Hematopoietic multipotent progenitor cell treated with erythropoietin and hydrocortisone succinate and interleukin-3 and kit ligand, for 15 days (in vitro differentiated cells): ENCODE data around the gene ANKRD28.
"Not testable (repeated sequence)": the region's sequence is repeated elsewhere in the genome, so short reads cannot be mapped to it uniquely, and the experiment has no call there.

Source experiments
- DNase-seq: peaks from one replicate; pipeline ENCODE4 v3.0.0-alpha.2; 2015; ENCODE audit warnings: low spot score

ANKRD28 gene

DNA sequence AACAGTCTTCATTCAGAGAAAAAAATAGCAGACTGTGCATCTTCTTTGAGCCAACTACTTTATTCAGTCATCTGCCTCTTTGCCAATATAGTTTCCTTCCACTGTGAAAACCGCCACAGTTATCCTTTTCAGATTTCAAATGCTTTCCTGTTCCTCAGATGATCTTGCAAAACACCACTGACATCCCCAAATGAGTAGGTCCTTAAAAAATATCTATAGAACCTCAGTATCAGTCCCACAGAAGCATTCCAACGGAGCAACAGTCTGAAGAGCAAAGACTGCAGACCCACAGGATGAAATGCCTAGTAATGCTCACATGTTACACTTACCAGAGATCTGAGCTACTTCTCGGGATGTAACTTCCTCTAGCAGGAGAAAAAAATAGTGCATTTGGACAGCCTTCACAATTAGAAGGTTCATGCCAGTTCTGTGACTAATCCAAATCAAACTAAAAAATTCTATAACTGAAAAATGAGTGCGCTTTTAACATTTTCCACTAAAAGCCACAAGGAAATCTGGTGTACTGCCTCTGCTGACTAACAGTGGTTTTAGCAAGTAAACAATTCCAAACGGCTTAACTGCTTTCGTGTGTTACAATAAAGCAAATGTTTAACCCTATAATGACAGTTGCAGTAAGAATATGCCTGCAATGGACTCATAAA is at the start of gene ANKRD28:
TSS of gene ANKRD28 (minus strand) at position 338 of the 662 bp plus-strand sequence. CDS start 1,458 bp downstream, outside the sequence.
- DNase-seq, result peak; percentile 27

DNA sequence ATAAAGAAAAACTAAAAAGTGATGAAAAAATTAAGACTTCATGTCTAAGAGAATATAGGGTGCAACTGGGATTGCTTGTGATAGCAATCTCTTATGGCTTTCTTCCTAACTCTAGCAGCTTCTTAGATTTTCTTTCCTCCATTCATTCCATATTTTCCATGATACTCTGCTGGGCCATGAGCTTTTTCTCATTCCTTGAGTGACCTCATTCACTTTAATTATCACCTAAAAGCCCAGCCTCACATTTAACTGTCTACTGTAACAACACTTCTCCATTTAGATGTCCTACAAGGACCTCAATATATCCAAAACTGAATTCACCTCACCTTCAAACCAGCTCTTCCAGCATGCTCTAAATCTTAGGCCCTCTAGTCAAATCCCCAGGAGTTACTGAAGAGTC is 49.5 kb upstream of the ANKRD28 start:
- DNase-seq, result no peak

DNA sequence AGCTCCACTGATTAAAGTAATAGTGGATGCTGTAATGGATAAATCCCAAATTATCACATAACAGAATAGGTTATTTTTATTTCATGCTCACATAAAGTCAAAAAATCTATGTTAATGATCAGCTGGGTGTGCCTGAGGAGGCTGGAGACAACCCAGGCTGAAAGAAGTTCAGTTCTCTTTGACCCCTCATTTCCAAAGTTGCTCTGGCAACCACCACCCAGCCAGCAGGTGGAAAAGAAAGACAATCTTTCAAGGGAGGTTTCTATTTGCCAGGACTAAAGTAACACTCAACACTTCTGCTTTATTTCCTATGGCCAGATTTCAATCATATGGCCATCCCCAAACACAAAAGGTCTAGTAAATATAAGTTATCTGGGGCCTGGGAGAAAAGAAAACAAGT is 48.8 kb upstream of the ANKRD28 start:
- DNase-seq, result no peak

DNA sequence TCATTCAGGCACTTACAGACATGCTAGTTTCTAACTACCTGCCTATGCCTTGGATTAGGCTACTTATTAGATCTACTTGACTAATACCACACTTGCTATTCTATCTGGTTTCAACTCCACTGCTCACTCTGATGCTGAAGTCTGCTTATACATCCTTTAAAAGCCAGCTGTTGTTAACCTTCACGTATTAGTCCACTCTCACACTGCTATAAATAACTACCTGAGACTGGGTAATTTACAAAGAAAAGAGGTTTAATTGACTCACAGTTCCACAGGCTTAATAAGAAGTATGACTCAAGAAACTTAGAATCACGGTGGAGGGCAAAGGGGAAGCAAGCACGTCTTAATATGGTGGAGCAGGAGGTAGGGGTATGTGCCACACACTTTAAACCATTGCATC is 47.7 kb upstream of the ANKRD28 start:
- no peak for DNase-seq

DNA sequence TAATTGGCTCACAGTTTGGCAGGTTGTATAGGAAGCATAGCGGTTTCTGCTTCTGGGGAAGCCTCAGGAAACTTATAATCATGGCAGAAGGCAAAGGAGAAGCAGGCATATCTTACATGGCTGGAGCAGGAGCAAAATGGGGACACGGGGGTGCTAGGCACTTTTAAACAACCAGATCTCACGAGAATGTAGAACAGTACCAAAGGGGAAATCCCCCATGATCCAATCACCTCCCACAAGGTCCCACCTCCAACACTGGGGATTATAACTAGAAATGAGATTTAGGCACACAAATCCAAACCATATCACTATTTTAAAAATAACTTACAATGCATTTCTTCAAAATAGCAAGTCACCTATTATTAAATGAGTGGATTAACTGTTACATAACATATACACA is 47.1 kb upstream of the ANKRD28 start:
- DNase-seq, result no peak

DNA sequence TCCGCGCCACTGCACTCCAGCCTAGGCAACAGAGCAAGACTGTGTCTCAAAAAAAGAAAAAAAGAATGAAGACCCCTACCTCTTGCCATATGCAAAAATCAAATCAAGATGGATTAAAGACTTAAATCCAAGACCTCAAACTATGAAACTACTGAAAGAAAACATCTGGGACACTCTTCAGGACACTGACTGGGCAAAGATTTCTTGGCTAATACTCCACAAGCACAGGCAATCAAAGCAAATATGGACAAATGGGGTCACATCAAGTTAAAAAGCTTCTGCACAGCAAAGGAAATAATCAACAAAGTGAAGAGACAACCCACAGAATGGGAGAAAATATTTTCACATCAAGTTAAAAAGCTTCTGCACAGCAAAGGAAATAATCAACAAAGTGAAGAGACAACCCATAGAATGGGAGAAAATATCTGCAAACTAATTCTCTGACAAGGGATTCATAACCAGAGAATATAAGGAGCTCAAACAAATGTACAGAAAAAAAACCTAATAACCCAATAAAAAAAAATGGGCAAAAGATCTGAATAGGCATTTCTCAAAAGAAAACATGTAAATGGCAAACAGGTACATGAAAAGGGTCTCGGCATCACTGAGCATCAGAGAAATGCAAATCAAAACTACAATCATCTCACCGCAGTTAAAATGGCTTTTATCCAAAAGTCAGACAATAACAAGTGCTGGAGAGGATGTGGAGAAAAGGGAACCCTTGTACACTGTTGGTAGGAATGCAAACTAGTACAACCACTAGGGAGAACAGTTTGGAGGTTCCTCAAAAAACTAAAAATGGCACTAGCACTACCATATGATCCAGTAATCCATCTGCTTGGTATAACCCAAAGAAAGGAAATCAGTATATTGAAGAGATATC is 43.6 kb upstream of the ANKRD28 start:
- DNase-seq, result not testable (repeated sequence)

DNA sequence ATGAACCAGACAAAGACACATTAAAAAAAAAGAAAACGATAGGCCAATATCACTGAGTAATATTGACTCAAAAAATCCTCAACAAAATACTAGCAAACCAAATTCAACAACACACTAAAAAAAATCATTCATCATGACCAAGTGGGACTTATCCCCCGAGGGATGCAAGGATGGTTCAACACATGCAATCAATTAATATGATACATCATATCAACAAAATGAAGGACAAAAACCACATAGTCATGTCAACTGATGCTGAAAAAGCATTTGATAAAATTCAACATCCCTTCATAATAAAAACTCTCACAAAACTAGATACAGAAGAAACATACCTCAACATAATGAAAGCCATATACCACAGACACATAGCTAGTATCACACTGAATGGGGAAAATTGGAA is 41.8 kb upstream of the ANKRD28 start:
- DNase-seq, result no peak

DNA sequence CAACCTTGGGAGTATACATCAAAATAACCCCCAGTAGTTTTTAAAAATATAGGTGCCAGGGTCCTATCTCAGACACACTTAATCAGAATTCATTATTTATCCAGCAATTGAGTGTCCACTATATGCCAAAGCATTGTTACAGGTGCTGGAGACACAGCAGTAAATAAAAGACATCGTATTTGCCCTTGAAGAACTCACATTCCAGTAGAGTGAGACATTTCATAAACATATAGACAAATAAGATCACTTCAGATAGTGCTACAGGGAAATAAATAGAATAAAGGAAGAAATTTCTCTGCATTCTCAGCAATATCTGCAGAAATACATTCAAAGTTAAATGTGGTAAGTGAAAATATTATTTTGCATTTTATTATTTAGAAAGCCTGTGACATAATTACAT is 34.1 kb upstream of the ANKRD28 start:
- DNase-seq, result no peak

DNA sequence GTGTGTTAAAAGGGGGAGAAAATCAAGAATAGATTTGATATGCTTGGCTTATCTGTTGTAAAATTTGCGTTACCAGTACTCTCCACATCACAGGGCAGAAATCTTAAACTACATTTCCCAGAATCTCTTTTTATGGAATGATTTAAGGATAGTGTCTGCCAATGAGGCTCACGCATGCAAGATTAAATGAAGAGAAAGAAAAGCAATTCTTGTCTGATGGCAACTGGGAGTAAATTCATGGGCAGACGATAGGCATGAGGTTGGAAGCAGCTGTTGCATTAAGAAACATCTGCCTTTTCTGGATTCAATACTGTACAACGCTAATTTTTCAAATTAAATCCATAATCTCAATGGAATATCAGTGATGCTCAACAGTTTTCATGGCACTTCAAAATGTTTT is 27.2 kb upstream of the ANKRD28 start:
- DNase-seq, result no peak

DNA sequence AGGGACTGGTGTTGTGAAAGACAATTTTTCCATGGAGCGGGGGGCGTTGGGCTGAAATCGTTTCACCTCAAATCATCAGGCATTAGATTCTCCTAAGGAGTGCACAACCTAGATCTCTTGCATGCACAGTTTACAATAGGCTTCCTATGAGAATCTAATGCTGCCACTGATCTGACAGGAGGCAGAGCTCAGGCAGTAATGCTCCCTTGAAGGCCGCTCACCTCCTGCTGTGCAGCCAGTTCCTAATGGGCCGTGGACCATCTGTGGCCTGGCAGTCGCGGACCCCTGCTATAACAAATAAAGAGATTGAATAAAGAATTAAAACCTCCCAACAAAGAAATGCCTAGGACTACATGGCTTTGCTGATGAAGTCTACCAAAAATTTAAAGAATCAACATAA is 25.3 kb upstream of the ANKRD28 start:
- no peak for DNase-seq

DNA sequence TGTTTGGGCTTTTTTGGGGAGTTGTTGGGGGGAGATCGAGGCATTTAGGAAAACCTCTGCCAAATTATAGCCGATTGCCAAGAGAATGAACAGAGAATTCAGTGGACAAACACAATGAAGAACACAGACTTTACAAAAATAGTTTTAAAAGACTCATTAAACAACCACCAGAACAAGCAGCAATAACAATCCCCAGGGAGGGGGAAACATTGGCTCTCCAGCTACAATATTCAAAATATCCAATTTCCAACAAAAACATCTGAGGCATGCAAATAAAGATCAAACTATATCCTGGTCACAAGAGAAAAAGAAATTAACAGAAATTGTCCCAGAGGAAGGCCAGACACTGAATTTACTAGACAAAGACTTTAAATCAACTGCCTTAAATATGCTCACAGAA is 24.5 kb upstream of the ANKRD28 start:
- no peak for DNase-seq

DNA sequence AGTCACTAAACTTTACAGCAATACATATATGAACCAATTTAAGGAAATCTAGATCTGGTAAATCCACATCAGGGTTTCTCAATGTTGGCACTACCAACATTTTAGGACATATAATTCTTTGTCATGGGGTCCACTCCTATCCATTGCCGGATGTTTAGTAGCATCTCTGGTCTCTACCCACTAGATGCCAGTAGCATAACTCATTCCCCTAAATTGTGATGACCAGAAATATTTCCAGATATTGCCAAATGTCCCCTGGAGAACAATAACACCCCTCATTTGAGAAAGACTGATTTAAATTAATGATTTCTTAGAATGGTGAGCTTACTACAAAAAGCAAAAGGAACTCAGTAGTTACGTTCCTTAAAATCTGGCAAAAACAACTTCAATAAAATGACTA is 23.1 kb upstream of the ANKRD28 start:
- DNase-seq, result no peak

DNA sequence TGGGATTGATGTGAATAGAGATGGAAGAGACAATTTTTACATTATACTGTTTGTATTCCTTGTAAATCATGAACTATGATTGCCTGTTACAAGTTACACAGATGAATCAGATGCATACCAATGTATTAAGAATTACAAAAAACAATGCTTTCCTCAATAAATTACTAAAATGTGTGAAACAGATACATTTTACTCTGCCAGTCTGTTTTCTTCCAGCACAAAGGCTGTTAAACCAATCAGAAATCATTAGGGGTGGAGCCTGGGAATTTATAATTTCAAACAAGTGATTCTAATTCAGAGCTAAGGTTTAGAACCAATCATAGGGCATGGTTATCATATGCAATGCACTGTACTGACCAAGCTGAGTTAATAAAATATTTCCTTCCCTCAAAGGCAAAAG is 21.8 kb upstream of the ANKRD28 start:
- DNase-seq, result no peak

DNA sequence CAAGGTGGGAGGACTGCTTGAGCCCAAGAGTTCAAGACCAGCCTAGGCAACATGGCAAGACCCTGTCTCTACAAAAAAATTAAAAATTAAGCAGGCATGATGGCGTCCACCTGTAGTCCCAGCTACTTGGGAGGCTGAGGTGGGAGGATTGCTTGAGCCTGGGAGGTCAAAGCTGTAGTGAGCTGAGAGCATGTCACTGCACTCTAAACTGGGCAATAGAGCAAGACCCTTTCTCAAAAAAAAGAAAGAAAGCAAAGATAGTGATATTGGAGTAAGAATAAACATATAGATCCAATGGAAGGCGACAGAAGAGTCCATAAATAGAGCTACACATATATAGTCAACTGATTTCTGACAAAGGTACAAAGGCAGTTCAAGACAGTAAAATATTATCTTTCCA is 21.3 kb upstream of the ANKRD28 start:
- DNase-seq, result no peak

DNA sequence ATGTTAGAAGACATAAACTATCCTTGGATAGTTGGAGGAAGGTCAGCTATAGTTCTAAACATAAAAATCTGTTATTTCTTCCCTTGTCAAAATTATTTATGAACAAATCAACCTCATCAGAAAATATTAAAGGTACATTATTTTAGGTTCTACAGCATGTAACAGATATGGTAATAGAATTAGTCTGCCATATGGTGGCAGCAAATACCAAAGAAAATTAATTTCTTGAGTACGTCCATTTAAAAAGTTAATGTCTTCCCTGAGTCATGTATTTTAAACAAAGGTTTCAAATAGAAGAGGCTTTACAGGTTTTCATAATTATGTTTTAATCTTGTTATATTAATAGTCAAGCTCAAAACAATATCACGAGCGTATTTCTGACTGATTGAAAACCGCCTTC is 17.9 kb upstream of the ANKRD28 start:
- DNase-seq, result peak; percentile 45

DNA sequence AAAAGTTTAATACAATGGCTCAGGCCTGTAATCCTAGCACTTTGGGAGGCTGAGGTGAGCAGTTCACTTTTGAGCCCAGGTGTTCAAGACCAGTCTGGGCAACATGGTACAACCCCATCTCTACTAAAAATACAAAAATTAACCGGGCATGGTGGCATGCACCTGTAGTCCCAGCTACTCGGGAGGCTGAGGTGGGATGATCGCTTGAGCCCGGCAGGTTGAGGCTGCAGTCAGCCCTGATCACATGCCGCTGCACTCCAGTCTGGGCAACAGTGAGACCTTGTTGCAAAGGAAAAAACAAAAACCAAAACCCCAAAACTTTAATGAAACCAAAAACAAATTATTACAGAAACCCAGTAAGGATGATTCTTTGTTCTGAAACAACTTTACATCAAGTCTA is 15.3 kb upstream of the ANKRD28 start:
- DNase-seq, result not testable (repeated sequence)

DNA sequence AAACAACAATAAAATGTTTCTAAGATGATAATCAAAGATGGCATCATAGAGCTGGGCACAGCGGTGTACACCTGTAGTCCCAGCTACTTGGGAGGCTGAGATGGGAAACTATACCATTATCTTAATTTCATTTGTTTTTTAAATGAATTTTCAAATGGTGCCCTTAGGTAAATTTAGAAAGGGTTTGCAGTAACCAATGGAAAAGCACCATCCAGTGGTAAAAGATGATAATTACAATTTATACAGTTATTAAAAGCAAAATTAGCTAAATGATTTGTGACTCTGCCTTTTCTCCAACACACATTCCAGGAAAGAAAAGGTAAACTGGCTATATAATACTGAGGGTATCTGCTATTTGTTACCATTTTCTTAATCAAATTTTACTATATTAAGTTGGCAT is 14.4 kb upstream of the ANKRD28 start:
- DNase-seq, result peak; percentile 43

DNA sequence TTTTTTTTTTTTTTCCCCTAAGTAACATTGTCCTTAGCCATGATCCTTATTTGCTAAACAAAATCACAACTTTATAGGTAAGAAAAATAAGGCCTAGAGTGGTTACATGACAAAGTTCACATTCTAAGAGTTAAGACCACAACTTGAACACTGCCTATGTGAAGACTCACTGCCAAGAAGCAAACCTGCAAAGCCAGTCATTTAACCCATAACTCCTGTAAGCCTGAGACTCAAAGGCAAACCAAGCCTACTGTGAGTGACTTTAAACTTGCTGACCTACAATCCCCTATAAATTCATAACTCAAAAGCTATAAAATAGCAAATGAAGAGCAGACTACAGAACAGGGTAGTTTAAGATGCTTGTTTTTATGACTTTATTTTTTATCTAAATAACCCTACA is 12.9 kb upstream of the ANKRD28 start:
- DNase-seq, result no peak

DNA sequence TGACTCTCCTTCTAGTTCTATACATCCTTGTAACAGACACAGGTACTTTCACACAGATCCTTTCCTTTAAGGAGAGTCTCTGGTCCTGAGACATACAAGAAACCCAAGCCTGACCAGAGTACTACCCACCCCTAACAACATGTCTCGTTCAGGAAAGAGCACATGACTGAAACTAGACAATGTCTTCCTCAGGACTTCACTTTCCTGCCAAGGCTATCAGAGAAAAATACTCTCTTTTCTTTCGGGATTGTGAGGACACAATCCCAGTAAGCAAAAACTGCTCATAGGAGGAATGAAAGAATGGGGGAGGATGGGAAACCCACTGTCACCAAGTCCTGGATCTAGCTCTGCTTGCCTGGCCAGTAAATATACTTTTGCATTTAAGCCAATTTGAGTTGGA is 11.5 kb upstream of the ANKRD28 start:
- no peak for DNase-seq

DNA sequence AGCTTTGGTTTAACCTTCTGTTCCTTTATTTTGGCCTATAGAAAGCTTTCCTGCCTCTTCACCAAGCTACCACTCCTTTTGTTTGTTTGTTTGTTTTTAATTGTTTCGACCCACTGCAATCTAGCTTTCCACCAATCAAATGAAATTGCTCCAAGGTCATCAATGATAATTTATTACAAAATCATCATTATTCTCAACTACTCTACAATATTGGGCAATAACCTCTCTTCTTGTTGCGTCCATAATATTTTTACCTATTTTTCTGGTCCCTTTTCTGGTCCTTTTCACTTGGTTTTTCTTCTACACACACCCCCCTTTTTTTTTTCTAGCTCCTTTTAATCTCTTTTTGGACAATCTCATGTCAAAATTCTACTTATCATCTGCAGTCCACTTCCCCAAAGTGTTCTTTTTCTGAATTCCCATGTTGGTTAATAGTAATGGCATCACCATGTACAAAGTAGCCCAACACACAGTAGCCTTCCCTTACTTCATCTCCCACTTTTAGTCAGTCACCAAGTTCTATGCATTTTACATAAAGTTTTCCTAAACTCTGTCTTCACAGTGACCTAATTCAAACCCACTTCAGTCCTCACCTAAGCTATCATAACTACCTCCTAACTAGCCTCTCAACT is 11.0 kb upstream of the ANKRD28 start:
- DNase-seq, result no peak

DNA sequence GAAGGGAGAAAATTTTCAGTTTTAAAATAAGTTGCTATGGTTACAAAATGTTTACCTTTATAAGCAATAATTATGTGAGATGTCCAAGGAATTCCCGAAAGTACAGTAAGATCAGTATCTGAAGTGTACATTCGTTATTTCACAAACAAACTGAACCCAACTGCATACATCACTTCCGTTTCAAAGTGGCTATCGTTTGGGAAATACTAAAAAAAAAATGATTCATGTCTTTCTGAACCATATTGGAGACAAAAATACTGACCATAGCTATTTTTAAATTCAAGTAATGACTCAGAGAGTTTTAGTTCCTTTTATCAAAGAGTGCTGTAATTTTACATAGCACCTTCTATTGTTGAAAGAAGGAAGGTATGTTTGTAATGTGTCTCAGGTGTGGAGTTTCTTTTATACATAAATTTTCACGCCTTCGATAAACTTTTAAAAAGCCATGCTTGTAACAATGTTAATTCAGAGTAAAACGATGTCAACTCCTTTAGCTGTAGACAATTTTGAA is 8.0 kb upstream of the ANKRD28 start:
- no peak for DNase-seq

DNA sequence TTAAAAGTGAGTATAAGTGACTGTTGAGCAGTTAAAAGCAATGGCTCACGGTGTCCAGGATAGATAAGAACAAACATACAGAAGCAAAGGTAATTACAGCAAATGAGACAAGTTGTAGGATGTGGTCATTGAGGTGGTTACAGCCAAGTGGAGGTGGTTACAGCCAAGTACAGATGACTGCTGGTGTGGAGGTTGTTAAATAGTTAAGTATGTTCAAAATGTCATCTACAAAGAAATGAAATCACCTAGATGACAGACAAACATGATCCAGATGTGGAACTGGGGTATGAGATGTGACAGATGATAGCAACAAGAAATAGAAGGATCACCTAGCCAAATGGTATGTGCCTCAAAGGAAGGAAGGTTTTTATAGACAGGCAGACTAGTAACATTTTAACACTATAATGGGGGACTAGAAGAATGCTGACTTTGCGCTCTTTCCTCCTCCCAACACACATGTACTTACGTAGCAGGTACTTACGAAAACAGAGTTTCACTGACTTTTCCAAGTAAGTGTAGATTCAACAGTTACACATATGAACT is 6.8 kb upstream of the ANKRD28 start:
- no peak for DNase-seq

DNA sequence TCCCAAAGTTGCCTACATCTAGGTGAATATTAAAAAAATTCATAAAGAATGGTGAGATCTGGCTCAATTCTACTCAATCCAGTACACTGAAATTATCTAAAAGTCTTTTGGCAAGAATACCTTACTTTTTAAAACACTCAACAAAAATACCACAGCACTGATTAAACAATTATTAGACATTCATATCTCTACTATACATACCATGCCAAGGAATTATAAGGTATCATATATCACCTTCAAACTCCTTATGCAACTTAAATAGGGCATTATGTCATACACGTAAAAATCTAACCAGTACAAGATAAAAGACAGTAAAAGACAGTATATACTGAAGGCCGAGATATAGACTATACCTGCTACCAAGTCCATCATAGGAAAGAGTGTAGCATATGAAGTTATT is 6.1 kb upstream of the ANKRD28 start:
- DNase-seq, result no peak
